Body of pancreas (tissue), 4 donors: Measurements from ENCODE around the gene TJP3.

ENCODE experiments used
- CTCF ChIP-seq, 7 experiments: fragments of 450-650 bp in 4 of 7; fragments of 200-600 bp in 3 of 7; sonication (generic) in 3 of 7; IDR thresholded peaks; one replicate each; pipeline ENCODE4 v1.5.1; 2016 to 2019; ENCODE audit warnings: antibody characterized with exemption in 7 of 7
- POLR2A ChIP-seq, 3 donors: fragments of 450-650 bp; IDR thresholded peaks; one replicate each; pipeline ENCODE4 v1.6.1; 2016; ENCODE audit warnings: antibody characterized with exemption in 3 of 3, mild to moderate bottlenecking in 2 of 3

GRCh38 chr19:3746371-3747056, 38.3 kb downstream of the TJP3 start:
- TF ChIP-seq CTCF (IDR thresholded peaks at IDR 0.05) = no peak
- no peak for TF ChIP-seq POLR2A (IDR thresholded peaks at IDR 0.05)
